ENCODE results near the gene CNTNAP4.

GRCh38 chr16:76386784-76387183 is 109.6 kb downstream of the CNTNAP4 start:
- no peak for TF ChIP-seq CBFB (CRISPR knock-in tag; IDR thresholded peaks at IDR 0.05; ENCODE audit: low read depth)
- no peak for TF ChIP-seq CTCF (IDR thresholded peaks at IDR 0.05)
- TF ChIP-seq E2F4 (CRISPR knock-in tag; IDR thresholded peaks at IDR 0.05; ENCODE audit: borderline replicate concordance, low read depth): no peak
- TF ChIP-seq ATF1 (CRISPR knock-in tag; IDR thresholded peaks at IDR 0.05): no peak
- no peak for TF ChIP-seq AFF4 (CRISPR knock-in tag; IDR thresholded peaks at IDR 0.05; ENCODE audit: borderline replicate concordance)

All from WTC11 (cell line).